Stimulated activated CD8-positive, alpha-beta memory T cell treated with anti-CD3 and anti-CD28 coated beads, Interleukin-4, amount 100 ng/mL, for 24 hours (primary cell): Measurements from ENCODE around the gene ELMOD2.
"Not testable (repeated sequence)": the region's sequence is repeated elsewhere in the genome, so short reads cannot be mapped to it uniquely, and the experiment has no call there.

Source experiments
- DNase-seq: peaks from one replicate; pipeline ENCODE4 v3.0.0-alpha.2; 2020; ENCODE audit warnings: low read depth

ELMOD2 gene, protein sequence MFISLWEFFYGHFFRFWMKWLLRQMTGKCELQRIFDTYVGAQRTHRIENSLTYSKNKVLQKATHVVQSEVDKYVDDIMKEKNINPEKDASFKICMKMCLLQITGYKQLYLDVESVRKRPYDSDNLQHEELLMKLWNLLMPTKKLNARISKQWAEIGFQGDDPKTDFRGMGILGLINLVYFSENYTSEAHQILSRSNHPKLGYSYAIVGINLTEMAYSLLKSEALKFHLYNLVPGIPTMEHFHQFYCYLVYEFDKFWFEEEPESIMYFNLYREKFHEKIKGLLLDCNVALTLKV

DNA sequence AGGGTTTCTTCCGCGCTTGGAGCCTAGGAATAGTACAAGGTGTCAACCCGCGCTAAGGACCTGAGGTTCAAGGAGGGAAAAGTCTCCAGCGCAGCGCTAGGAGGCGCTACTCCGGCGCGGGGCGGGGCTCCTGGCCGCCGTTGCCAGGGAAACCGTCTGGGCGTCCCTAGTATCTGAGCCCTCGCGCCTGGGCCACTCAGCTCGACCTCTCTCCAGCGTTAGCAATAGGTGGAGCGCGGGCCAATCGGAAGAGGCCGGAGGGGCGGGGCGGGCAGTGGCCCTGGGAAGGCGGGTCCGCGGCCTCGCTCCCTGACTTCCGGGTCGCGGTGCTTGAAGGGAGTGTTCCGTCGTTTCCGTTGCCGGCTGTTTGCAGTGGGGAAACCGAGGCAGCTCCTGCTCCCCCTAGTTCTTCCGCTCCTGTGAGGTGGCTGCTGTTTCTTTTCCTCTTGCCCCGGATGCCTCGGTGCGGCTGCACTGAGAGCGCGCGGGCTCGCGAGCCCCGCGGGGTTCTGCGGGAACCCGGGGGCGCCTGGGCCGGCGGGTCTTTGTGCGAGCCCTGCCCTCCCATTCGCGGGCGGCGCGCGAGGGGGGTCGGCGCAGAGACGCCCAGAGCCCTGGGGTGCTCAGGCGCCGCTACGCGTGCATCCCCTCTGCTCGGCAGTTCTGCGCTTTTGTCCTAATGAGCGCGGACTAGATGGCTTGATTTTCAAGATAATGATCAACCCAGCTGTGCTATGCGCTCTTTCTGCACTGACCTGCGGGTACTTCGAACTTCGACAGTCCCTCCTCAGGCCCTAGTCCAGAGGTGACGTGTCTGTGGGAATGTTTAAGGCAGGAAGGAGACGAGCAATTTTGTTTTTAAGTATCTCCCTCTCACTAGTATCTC is at the start of gene ELMOD2:
Gene ELMOD2, plus strand, starts transcription at position 312 of the 886 bp plus-strand sequence. CDS start 1,261 bp downstream, outside the sequence.
- peak; percentile 96 for DNase-seq

DNA sequence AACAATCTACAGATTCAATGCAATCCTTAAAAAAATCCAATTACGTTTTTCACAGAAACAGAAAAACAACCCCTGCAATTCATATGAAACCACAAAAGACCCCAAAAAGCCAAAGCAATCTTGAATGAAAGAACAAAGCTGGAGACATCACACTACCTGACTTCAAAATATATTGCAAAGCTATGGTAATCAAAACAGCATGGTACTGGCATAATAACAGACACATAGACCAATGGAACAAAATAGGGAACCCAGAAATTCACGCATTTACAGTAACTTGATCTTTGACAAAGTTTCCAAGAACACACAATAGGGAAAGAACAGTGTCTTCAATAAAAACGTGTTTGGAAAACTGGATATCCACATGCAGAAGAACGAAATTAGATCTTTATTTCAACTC is 40.5 kb upstream of the ELMOD2 start:
- no peak for DNase-seq

DNA sequence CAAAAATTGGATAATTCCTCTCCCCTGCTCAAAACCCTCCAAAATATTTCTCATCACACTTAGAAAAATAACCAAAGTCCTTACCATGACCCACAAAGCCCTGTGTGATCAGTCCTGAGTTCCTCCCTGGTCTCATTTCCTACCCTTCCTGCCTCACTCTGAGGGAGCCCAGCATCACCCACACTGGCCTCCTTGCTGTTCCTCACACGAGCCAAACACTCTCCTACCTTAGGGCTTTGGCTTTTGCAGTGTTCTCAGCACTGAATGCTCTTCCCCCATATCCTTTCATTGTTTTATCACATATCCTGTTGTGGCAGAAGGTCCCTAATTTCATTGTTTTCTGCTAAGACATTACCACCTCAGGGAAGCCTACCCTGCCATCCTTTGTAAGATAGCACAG is 38.0 kb upstream of the ELMOD2 start:
- no peak for DNase-seq

DNA sequence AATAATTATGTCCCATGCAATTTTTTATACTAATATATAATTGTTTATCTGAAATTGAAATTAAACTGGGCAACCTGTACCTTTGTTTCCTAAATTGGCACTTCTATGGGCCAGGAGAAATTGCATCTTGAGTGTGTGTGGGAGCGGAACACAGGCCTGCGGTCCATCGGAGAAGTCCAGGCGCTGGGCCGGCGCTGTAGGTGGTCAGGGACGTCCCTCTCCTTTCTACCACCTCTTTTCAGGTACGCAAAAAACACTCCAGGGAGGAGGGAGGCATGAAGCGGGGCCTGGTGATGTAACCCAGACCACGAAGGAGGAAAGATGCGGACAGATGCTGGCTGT is 26.6 kb upstream of the ELMOD2 start:
- no peak for DNase-seq

DNA sequence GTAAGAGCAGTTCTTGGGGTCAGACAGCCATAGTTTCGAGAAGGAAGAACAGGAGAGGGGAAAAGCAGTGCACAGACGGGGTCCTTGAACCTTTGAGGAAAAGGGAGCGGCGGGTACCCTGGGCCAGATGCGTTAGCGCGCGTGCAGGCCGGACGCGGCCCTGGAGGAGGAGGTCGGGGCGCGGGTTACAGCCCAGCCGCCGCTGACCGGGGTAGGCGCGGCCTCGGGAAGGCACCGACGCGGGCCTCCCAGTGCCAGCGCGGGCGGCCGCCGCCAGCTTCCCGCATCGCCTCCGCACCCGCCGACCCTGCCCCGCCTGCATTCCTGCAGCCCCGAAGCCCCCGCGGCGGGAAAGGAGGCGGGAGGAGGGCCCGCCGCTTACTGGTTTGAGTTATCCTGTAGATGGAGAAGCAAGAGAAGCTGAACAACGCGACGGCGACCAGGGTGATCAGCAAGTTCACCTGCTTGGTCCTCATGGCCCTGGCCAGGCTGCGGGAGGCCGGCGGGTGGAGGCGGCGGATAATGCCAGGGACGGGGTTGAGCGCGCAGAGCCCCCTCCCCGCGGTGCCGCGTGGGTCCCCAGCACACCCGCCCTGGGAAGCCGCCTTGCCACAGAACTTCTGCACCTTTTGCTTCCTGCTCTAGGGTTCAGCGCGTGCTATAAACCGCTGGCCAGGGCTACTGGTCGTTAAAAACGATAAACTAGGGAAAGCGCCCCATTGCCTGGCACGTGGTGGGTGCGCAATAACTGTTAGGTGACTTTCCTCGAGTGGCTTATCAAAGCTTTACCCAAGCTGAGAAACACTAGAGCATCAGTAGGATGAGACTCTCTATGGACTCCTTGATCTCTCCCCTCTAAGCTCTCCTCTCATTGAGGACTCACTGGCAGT is 26.0 kb upstream of the ELMOD2 start, which contains the start of gene MGAT4D:
Gene MGAT4D, minus strand, starts transcription at position 547 of the 890 bp plus-strand sequence. Its CDS starts 71 bp downstream, at position 476.
- no peak for DNase-seq

DNA sequence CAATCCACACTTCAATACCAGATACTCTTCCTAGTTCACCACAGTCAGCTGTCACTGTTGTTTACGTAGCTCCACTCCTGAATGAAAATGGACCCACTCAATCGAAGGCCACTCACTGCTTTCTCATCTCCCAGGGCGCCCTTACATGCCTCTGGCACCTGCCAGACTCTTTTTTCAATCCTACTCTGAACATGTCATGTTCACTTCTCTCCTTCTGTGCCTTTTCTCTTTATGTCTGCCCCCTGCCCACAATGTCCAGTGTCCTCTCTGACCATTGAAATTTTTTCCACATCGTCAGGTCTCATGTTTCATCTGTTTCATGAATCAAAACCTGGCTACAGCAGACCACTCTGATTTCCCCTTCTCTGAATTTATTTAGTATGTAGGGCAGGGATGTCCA is 24.6 kb upstream of the ELMOD2 start:
- no peak for DNase-seq

DNA sequence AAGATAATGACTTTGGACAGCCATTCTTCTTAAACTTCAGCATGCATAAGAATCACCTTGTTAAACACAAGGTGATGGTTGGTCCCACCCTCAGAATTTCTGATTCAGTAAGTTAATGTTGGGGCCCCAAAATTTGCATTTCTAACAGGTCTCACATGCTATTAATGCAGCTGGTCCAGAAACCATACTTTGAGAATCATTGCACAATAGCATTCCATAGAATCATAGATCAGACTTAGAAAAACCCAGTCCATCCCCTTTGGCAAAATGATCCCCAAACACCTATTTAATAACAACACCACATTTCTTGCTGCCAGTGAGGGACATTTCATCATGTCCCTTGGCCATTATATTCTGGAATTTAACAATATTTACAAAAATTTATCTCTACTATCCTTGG is 19.7 kb upstream of the ELMOD2 start:
- DNase-seq: no peak

DNA sequence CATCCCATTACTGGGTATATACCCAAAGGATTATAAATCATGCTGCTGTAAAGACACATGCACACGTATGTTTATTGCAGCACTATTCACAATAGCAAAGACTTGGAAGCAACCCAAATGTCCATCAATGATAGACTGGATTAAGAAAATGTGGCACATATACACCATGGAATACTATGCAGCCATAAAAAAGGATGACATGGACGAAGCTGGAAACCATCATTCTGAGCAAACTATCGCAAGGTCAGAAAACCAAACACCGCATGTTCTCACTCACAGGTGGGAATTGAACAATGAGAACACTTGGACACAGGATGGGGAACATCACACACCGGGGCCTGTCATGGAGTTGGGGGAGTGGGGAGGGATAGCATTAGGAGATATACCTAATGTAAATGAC is 10.2 kb upstream of the ELMOD2 start:
- not testable (repeated sequence) for DNase-seq

DNA sequence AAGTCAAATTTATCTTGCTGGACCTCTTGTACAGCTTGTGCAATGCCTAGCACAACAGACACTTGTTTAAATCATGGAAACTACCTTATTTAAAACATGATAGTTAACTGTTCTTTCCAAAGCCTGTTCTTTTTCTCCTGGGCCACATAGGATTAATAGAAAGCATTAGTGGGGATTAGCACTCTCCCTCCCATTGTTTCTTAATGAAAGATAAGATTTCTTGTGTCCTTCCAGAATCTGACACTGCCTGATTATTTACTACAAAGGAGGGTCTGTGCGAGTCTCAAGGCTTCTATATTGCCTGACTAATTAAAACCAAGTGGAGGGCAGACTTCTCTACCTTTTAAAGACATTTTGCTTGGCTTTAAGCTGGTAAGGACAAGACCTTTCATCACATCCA is 8.5 kb upstream of the ELMOD2 start:
- DNase-seq: no peak

DNA sequence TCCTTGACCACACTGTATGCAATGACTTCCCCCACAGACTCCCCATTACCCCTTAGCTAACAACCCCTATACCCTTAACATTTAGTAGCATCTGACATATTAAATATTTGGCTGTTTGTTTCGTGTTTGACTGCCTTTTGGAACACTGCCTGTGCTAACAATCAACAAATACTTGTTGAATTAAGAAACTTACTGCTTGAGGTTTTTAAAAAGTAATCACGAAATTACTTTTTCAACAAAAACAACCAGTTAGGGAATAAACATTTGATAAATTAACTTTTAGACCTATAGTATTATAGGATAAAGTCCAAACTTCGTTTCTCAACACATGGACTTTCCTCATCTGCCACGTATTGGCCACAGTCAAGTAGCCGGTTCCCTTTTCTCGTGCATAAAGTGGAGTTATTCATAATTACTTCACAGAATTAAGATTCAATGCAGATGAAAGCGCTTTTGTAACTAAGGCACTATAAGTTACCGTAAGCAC is 555 bp upstream of the ELMOD2 start:
- no peak for DNase-seq

DNA sequence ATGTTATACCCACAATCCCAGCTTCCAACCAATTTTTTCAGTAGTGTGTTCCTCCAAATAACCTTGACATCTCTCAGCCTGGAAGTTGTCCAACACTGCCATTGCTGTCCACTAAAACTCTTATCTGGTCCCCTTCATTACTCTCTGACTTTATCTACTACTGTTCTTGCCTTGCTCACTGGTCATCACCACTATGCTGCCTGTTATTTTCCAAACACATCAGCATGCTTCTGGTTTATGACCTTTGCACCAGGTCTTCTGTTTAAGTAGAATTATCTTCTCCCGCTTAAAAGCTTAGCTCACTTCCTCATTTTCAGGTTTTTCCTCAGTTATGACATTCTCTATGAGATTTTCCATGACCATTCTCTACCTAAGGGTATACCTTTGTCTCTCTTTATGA is 5.5 kb downstream of the ELMOD2 start:
- no peak for DNase-seq

DNA sequence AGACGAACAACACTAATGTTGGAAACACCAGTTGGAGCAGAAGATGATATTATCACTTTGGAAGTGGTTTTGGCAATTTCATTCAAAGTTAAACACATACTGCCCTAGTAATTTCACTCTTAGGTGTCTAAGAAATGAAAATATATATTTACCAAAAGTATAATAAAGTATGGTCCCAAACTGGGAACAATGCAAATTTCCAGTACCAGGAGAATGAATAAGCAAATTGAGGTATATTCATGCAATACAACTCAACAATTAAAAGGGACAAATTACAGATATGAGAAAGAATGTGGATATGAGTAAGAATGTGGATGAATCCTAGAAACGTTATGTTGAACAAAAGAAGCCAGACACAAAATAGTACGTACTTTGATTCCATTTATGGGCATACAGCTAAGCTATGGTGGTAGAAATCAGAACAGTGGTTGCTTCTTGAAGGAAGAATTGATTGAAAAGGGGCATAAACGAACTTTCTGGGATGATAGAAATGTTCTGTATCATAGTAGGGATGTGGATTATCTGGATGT is 10.0 kb downstream of the ELMOD2 start:
- DNase-seq: no peak

DNA sequence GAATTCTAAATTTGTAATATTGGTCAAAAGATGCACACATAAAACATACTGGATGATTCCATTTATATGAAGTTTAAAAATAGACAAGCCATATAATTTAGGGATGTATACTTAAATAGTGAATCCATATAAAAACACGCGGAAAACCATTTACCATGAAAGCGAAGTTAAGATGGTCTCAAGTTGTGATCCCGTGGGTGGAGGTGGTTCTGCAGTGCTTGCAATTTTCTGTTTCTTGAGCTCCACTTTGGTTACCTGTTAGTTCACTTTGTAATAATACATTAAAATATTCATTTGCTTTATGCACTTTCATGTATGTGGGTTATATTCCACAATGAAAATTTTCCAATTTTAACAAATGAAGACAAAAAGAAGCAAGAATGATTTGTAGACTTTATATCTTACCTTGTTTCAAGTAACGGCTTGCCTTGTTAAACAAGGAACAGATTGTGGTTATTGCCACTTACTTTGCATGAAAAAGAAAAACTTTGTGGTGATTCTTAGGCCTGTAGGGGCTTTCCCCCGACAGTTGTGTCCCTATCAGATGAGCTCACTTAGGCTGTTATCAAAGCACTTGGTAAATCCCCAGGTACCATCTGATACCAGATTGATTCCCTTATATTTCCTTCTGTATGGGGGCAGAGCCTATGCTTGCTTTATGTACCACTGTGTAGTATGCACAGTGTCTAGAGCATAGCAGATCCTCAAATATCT is 32.6 kb downstream of the ELMOD2 start:
- DNase-seq: no peak

DNA sequence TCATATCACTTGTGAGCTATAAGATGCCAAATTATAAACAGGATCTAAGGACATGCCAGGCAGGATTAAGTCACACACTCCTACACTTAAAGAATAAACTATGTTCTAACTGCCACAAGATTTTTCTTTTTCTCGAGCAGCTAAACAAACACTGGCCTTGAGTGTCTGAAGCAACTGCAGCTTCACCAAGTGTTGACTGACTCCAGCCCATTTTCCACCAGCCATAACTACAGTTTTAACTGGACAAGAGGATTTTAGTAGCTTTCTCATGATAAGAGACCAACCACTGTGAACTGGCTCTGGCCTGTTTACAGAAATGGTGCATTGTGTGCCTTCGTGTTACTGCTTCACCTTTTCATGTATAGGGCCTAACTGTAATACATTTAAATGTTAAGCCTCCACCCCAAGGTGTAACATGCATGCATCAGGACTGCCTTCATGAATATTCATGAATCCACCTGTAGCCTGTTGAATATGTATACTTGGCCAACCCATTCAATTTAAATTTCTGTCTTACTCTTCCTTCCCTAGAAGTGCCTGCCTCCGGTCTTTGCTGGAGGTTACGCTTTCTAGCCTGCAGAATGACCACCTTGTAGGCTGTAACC is 34.0 kb downstream of the ELMOD2 start:
- no peak for DNase-seq

DNA sequence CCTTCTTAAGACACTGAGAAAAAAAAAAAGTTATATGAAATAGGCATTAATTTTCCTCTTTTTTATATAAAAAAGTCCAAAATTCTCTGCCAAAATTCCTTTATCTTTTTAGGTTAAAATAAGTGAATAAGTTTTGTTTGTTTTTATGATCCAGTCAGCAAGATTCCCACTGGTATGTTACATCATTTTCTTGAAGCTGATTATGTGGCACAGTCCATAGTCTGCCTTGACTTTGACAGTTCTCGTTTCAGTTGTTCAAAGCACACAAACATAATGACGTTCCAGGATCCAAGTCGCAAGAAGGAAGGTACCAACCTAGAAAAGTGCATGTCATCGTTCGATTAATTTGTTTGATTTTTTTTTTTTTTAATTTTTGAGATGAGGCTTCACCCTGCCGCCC is 35.7 kb downstream of the ELMOD2 start:
- no peak for DNase-seq

DNA sequence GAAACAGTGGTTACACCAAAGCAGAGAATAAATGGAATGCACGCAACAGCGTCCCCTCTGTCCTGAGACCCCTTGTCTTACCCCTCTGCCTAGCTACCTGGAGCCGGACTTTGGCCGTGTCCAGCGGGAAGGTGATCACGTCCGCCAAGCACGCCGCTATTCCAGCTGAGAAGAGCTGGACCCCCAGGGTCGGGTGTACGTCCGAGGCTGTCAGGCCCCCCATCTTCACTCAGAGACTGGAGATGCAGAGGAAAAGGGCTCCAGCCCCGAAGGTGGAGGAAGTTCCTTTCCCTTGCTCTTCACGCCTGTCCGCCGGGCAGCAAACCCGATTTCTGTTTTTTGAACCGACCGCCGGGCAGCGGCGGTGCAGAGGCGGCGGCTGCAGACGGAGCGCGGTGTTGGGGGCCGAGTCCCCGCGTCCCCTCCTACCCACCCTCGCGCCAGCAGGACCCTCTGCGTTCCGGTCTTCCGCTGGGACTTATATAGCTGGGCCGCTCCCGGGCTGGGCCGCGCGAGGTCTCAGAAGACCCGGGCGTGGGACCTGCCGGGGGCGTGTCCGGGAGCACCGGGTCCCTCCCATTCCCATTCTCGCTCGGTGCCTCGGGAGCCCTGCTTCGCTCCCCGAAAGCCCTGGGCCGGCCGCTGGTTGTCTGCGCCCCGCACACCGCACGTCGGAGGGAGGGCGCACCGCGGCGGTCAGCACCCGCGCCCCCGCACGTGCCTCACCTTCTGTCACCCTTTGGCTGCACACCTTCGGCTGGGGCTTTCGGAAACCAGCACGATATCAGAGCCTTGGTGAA is 44.7 kb downstream of the ELMOD2 start, which contains the start of gene UCP1:
Gene UCP1, minus strand, starts transcription at position 455 of the 800 bp plus-strand sequence. Its CDS starts 232 bp downstream, at position 223.
- DNase-seq: no peak

DNA sequence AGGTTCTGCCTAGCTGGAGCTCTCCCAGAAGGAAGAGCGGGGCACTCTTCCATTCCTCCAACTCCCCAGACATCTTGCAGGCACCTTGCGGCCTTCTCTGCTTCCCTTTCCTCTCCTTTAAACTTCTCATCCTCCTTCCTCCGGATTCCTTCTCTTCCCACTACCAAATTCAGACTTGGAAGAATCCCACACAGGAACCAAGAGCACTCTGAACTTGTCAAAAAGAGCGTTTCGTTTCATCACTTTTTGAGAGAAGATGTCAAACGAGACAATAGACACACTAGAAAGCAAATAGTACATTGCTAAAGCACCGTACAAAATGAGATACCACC is 45.3 kb downstream of the ELMOD2 start:
- no peak for DNase-seq

DNA sequence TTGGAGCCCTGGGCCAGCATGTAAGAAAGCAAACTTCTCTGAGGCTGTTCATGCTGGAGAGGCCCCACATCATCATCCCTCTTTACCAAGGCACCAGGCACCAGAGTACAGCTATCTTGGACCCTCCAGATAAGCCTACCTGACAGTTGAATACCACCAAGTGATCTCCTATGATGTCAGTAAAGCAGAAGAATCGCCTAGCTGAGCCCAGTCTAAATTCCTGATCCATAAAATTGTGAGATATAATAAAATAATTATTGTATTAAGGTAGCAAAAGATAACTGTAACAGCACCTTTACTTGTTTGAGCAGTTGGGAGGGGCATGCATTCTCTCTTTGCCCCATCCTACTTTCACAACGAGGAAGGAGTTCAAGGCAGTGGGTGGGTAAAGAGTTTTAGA is 47.7 kb downstream of the ELMOD2 start:
- DNase-seq: no peak

DNA sequence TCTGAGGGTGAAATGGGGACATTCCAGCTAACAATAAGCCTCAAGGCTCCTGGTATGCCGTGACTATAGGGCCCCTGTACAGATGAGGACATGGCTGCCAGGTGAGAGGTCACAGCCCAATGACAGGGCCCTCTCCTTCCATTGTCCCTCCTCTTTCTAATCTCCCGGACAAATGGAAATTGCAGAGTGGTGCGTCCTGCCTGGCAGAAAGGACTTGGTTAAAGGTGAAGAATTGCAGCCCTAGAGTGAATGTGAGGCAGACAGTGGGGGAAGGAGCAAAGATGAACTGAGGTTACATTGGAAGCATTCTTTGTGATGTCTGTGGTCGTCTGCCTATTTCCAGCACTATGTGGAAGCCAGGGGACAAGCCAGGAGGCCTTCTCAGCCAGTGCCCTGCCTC is 51.5 kb downstream of the ELMOD2 start:
- DNase-seq: no peak

DNA sequence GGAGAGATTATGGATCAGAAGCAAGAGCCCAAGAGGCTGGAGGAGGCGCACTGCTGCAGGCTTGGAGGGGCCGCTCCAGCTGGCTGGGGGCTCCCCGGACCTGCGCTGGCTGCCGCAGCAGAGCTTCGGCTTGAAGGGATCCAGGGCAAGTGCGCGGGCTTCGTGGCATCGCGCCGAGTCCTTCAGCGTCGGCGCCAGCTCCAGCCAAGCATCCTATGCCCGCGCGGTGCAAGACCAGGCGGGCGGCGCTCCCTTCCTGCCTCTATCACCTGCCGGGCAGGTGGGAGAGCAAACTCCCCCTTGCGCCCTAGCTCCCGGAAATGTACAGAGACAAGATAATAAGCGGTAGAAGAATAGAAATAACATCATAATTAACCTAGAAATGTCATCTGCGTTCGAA is 55.3 kb downstream of the ELMOD2 start:
- no peak for DNase-seq
